ENCODE measurements around the gene UPB1. TPM values are rescaled to one million over a fixed set of nuclear protein-coding genes. Genes with fewer than 3 reads are reported as not detected.

UPB1 gene
- total and polyA plus RNA-seq, 4 experiments from 2014 or later, result 1.1 to 1.4 TPM; not detected in 2

GRCh38 chr22:24455751-24456426 lies 39.2 kb upstream of the UPB1 start:
- Mint-ChIP-seq H3K36me3 (no peaks in the 10 kb centered on the region), H3K4me1 (peaks cover 0 to 2% (median under 1%) of the 10 kb centered on the region in 4 donors), H3K27me3 (no peaks in the 10 kb centered on the region), H3K27ac (peak overlapping the region in 1 of 7 donors; percentile 41), H3K4me3 (no peak overlapping the region), H3K9me3 (peaks cover 0 to 10% (median 4%) of the 10 kb centered on the region in 8 donors)
- ChIA-PET POLR2A (ENCODE audit: partially characterized antibody) (no interaction called here), CTCF (ENCODE audit: partially characterized antibody) (interaction anchor here (3.7 kb wide), 1 partner anchor 33 kb away, joined by 14 read pairs; no protein-coding TSS in a partner anchor)
- Histone ChIP-seq H3K9me3 (ENCODE audit: control insufficient read depth in 1 of 2, low read length in 2 of 2) (peaks cover 0 to 4% of the 10 kb centered on the region in 2 donors), H3K36me3 (ENCODE audit: insufficient read depth, low read length) (no peaks in the 10 kb centered on the region), H3K4me1 (ENCODE audit: insufficient read depth, low read length) (no peaks in the 10 kb centered on the region), H3K27me3 (ENCODE audit: insufficient read depth, low read length) (no peaks in the 10 kb centered on the region), H3K27ac (ENCODE audit: low read depth, low read length) (no peak overlapping the region), H3K4me3 (ENCODE audit: low read length in 2 of 2) (no peak overlapping the region)
- DNase-seq, result no peak
- intact Hi-C loops (cut with micrococcal nuclease), result no loop called here

GRCh38 chr22:24457894-24458420 lies 37.2 kb upstream of the UPB1 start:
- peaks cover 0 to 1% (median 0%) of the 10 kb centered on the region in 4 donors for H3K4me1 Mint-ChIP-seq
- DNase-seq, result no peak
- no peaks in the 10 kb centered on the region for H3K27me3 ChIP-seq (ENCODE audit: insufficient read depth, low read length)
- intact Hi-C loops (cut with micrococcal nuclease), result no loop called here
- POLR2A ChIA-PET (ENCODE audit: partially characterized antibody), result no interaction called here
- H3K27me3 Mint-ChIP-seq, result no peaks in the 10 kb centered on the region
- H3K36me3 ChIP-seq (ENCODE audit: insufficient read depth, low read length), result no peaks in the 10 kb centered on the region
- no peak overlapping the region for H3K27ac Mint-ChIP-seq
- no peaks in the 10 kb centered on the region for H3K9me3 ChIP-seq (ENCODE audit: control insufficient read depth in 1 of 2, low read length in 2 of 2)
- CTCF ChIA-PET (ENCODE audit: partially characterized antibody), result no interaction called here
- H3K4me1 ChIP-seq (ENCODE audit: insufficient read depth, low read length), result no peaks in the 10 kb centered on the region
- H3K36me3 Mint-ChIP-seq, result no peaks in the 10 kb centered on the region
- no peak overlapping the region for H3K4me3 Mint-ChIP-seq
- no peak overlapping the region for H3K27ac ChIP-seq (ENCODE audit: low read depth, low read length)
- H3K9me3 Mint-ChIP-seq, result no peaks in the 10 kb centered on the region
- H3K4me3 ChIP-seq (ENCODE audit: low read length in 2 of 2), result no peak overlapping the region

GRCh38 chr22:24459911-24460310 lies 35.2 kb upstream of the UPB1 start:
- peak overlapping the region in 4 of 7 donors; percentile 14 to 88 (median 42) for H3K27ac Mint-ChIP-seq
- H3K36me3 Mint-ChIP-seq, result no peaks in the 10 kb centered on the region
- DNase-seq, result no peak
- intact Hi-C loops (cut with micrococcal nuclease), result no loop called here
- H3K4me1 Mint-ChIP-seq, result peaks cover 0 to 1% (median 0%) of the 10 kb centered on the region in 4 donors
- Histone ChIP-seq H3K27me3 (ENCODE audit: insufficient read depth, low read length) (no peaks in the 10 kb centered on the region), H3K4me1 (ENCODE audit: insufficient read depth, low read length) (no peaks in the 10 kb centered on the region), H3K36me3 (ENCODE audit: insufficient read depth, low read length) (no peaks in the 10 kb centered on the region), H3K9me3 (ENCODE audit: control insufficient read depth in 1 of 2, low read length in 2 of 2) (no peaks in the 10 kb centered on the region), H3K27ac (ENCODE audit: low read depth, low read length) (no peak overlapping the region), H3K4me3 (ENCODE audit: low read length in 2 of 2) (no peak overlapping the region)
- CTCF ChIA-PET (ENCODE audit: partially characterized antibody), result no interaction called here
- H3K27me3 Mint-ChIP-seq, result no peaks in the 10 kb centered on the region
- no peaks in the 10 kb centered on the region for H3K9me3 Mint-ChIP-seq
- H3K4me3 Mint-ChIP-seq, result no peak overlapping the region
- POLR2A ChIA-PET (ENCODE audit: partially characterized antibody), result no interaction called here

- no peaks in the 10 kb centered on the region for H3K4me1 ChIP-seq (ENCODE audit: insufficient read depth, low read length)
- H3K27me3 ChIP-seq (ENCODE audit: insufficient read depth, low read length), result no peaks in the 10 kb centered on the region
- no peaks in the 10 kb centered on the region for H3K9me3 Mint-ChIP-seq
- H3K27me3 Mint-ChIP-seq, result no peaks in the 10 kb centered on the region
- no peak overlapping the region for H3K4me3 ChIP-seq (ENCODE audit: low read length in 2 of 2)
- H3K27ac Mint-ChIP-seq, result peak overlapping the region in 2 of 7 donors; percentile 27 to 29
- no peak for DNase-seq
- H3K4me3 Mint-ChIP-seq, result no peak overlapping the region
- no peaks in the 10 kb centered on the region for H3K9me3 ChIP-seq (ENCODE audit: control insufficient read depth in 1 of 2, low read length in 2 of 2)
- intact Hi-C loops (cut with micrococcal nuclease), result no loop called here
- ChIA-PET CTCF (ENCODE audit: partially characterized antibody) (no interaction called here), POLR2A (ENCODE audit: partially characterized antibody) (no interaction called here)
- H3K4me1 Mint-ChIP-seq, result peaks cover 0 to 1% (median 0%) of the 10 kb centered on the region in 4 donors
- H3K27ac ChIP-seq (ENCODE audit: low read depth, low read length), result no peak overlapping the region
- no peaks in the 10 kb centered on the region for H3K36me3 ChIP-seq (ENCODE audit: insufficient read depth, low read length)
- H3K36me3 Mint-ChIP-seq, result no peaks in the 10 kb centered on the region
These were observed 34.6 kb upstream of the UPB1 start for GRCh38 chr22:24460418-24461089.

GRCh38 chr22:24463071-24463760 lies 31.9 kb upstream of the UPB1 start:
- ChIA-PET CTCF (ENCODE audit: partially characterized antibody) (interaction anchor here (0.8 kb wide), 1 partner anchor 59 kb away, joined by 3 read pairs; no protein-coding TSS in a partner anchor), POLR2A (ENCODE audit: partially characterized antibody) (interaction anchor here (0.6 to 1.0 kb wide), 3 partner anchors 28 to 492 kb away, joined by 3 read pairs; no protein-coding TSS in a partner anchor)
- H3K36me3 Mint-ChIP-seq, result no peaks in the 10 kb centered on the region
- H3K9me3 Mint-ChIP-seq, result no peaks in the 10 kb centered on the region
- DNase-seq, result no peak
- no peaks in the 10 kb centered on the region for H3K4me1 ChIP-seq (ENCODE audit: insufficient read depth, low read length)
- no peak overlapping the region for H3K4me3 ChIP-seq (ENCODE audit: low read length in 2 of 2)
- no peaks in the 10 kb centered on the region for H3K27me3 Mint-ChIP-seq
- H3K27ac ChIP-seq (ENCODE audit: low read depth, low read length), result no peak overlapping the region
- no peaks in the 10 kb centered on the region for H3K27me3 ChIP-seq (ENCODE audit: insufficient read depth, low read length)
- peaks cover 0 to 1% (median 0%) of the 10 kb centered on the region in 4 donors for H3K4me1 Mint-ChIP-seq
- no peak overlapping the region for H3K4me3 Mint-ChIP-seq
- no peaks in the 10 kb centered on the region for H3K36me3 ChIP-seq (ENCODE audit: insufficient read depth, low read length)
- H3K27ac Mint-ChIP-seq, result no peak overlapping the region
- intact Hi-C loops (cut with micrococcal nuclease), result no loop called here
- no peaks in the 10 kb centered on the region for H3K9me3 ChIP-seq (ENCODE audit: control insufficient read depth in 1 of 2, low read length in 2 of 2)

GRCh38 chr22:24465566-24465965 lies 29.6 kb upstream of the UPB1 start:
- intact Hi-C loops (cut with micrococcal nuclease), result no loop called here
- ChIA-PET CTCF (ENCODE audit: partially characterized antibody) (no interaction called here), POLR2A (ENCODE audit: partially characterized antibody) (no interaction called here)
- H3K27ac Mint-ChIP-seq, result no peak overlapping the region
- no peaks in the 10 kb centered on the region for H3K27me3 Mint-ChIP-seq
- H3K9me3 Mint-ChIP-seq, result no peaks in the 10 kb centered on the region
- H3K4me3 ChIP-seq (ENCODE audit: low read length in 2 of 2), result no peak overlapping the region
- no peaks in the 10 kb centered on the region for H3K36me3 ChIP-seq (ENCODE audit: insufficient read depth, low read length)
- H3K4me3 Mint-ChIP-seq, result no peak overlapping the region
- H3K9me3 ChIP-seq (ENCODE audit: control insufficient read depth in 1 of 2, low read length in 2 of 2), result no peaks in the 10 kb centered on the region
- no peaks in the 10 kb centered on the region for H3K27me3 ChIP-seq (ENCODE audit: insufficient read depth, low read length)
- no peaks in the 10 kb centered on the region for H3K36me3 Mint-ChIP-seq
- DNase-seq, result no peak
- H3K4me1 Mint-ChIP-seq, result no peaks in the 10 kb centered on the region
- no peak overlapping the region for H3K27ac ChIP-seq (ENCODE audit: low read depth, low read length)
- no peaks in the 10 kb centered on the region for H3K4me1 ChIP-seq (ENCODE audit: insufficient read depth, low read length)

DNA sequence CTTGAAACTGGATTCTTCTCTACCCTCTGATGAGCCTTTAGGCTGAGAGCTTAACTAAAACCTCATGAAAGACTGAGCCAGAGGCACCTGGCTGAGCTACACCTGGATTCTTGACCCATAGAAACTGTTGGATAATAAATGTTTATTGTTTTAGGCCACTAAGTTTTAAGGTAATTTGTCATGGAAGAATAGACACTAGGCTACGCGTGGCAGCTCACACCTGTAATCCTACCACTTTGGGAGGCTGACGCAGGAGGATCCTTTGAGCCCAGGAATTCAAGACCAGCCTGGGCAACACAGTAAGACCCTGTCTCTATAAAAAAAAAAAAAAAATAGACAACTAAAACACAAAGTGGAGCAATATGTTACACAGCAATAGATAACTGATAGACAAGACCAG lies 29.2 kb upstream of the UPB1 start:
- H3K27ac Mint-ChIP-seq, result no peak overlapping the region
- no peak overlapping the region for H3K4me3 Mint-ChIP-seq
- H3K27me3 Mint-ChIP-seq, result no peaks in the 10 kb centered on the region
- H3K9me3 Mint-ChIP-seq, result no peaks in the 10 kb centered on the region
- H3K36me3 Mint-ChIP-seq, result no peaks in the 10 kb centered on the region
- Histone ChIP-seq H3K27ac (ENCODE audit: low read depth, low read length) (no peak overlapping the region), H3K9me3 (ENCODE audit: control insufficient read depth in 1 of 2, low read length in 2 of 2) (no peaks in the 10 kb centered on the region), H3K27me3 (ENCODE audit: insufficient read depth, low read length) (no peaks in the 10 kb centered on the region), H3K4me1 (ENCODE audit: insufficient read depth, low read length) (no peaks in the 10 kb centered on the region), H3K4me3 (ENCODE audit: low read length in 2 of 2) (no peak overlapping the region), H3K36me3 (ENCODE audit: insufficient read depth, low read length) (no peaks in the 10 kb centered on the region)
- intact Hi-C loops (cut with micrococcal nuclease), result no loop called here
- no peaks in the 10 kb centered on the region for H3K4me1 Mint-ChIP-seq
- CTCF ChIA-PET (ENCODE audit: partially characterized antibody), result no interaction called here
- POLR2A ChIA-PET (ENCODE audit: partially characterized antibody), result no interaction called here
- DNase-seq, result no peak
